GM23248 (cell line): ENCODE data around the gene CACNA1D.

Source experiments
- EZH2 ChIP-seq: fragments of 200-600 bp; sonication (generic); IDR thresholded peaks from 2 replicates; pipeline ENCODE4 v1.6.1; 2018; ENCODE audit warnings: antibody characterized with exemption, mild to moderate bottlenecking; ENCODE audit not compliant: insufficient read depth, poor library complexity, severe bottlenecking
- EZH2phosphoT487 ChIP-seq: fragments of 200-600 bp; sonication (generic); IDR thresholded peaks from 2 replicates; pipeline ENCODE4 v1.6.1; 2018; ENCODE audit warnings: antibody characterized with exemption, moderate library complexity, mild to moderate bottlenecking, low read depth; ENCODE audit not compliant: insufficient read depth

DNA sequence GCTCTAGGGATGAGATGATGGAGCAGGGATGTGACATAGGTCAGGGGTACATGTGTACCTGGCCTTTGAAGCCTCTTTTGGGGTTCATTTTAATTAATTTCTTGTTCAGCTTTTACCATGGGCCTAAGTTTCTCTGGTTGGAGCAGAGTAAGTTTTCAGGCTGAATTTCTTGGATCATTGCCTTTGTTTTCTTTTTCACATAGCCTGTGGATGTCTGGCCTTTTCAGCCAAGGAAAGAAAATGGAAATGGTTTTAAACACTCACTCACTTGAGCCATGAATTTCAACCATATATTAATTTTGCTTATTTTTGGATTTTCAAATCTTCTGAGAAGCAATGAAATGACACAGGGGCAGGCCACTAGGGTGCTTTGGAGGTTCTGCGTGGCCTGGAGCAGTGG is 30.2 kb downstream of the CACNA1D start:
- TF ChIP-seq EZH2phosphoT487, result no peak
- no peak for TF ChIP-seq EZH2
